Measurements from ENCODE around the gene ATP9B.

DNA sequence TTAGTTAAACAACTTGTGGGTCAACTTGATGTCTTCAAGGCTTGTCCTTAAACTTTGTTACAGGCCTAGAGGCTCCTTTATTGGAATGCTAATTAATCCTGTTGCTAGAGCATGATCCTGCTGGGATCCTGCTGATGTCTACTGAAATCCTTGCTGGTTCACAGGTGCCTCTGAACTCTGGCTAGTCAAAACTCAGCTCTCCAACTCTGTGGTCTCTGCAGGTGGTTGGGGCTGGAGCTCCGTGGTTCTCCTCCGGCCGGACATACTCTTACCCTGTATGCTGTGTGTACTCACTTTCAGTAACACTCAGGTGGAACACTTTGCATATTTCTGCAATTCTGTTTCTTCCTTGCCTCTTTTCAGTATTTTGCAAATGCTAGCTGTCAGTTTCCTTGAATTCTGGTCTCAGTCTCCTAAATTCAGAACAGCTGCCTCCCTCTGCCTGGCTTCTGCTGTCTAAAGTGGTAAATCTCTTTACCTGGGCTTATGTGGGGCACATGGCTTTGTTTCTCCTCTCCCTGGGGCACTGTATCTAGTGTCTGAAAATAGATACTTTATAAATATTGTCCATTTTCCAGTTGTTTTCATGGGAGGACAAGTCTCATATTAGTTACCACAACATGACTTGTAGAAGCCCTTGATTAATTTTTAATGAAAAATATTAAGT lies 113.0 kb downstream of the ATP9B start:
- TF ChIP-seq, protein P1, sequence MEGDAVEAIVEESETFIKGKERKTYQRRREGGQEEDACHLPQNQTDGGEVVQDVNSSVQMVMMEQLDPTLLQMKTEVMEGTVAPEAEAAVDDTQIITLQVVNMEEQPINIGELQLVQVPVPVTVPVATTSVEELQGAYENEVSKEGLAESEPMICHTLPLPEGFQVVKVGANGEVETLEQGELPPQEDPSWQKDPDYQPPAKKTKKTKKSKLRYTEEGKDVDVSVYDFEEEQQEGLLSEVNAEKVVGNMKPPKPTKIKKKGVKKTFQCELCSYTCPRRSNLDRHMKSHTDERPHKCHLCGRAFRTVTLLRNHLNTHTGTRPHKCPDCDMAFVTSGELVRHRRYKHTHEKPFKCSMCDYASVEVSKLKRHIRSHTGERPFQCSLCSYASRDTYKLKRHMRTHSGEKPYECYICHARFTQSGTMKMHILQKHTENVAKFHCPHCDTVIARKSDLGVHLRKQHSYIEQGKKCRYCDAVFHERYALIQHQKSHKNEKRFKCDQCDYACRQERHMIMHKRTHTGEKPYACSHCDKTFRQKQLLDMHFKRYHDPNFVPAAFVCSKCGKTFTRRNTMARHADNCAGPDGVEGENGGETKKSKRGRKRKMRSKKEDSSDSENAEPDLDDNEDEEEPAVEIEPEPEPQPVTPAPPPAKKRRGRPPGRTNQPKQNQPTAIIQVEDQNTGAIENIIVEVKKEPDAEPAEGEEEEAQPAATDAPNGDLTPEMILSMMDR (IDR thresholded peaks at IDR 0.05), result no peak
- TF ChIP-seq EZH2 (IDR thresholded peaks at IDR 0.05) (no peak), EZH2phosphoT487 (IDR thresholded peaks at IDR 0.05) (no peak)
